Caco-2 (cell line): ENCODE results near the gene EGFR. TPM values are rescaled to one million over a fixed set of nuclear protein-coding genes. Genes with fewer than 3 reads are reported as not detected.
"Not testable (repeated sequence)": the region's sequence is repeated elsewhere in the genome, so short reads cannot be mapped to it uniquely, and the experiment has no call there.

Experiments
- BruUV-seq: library from RNA; stranded (reverse); fragments of 400-500 nt; replicated peaks from 2 replicates; lab custom pipeline; 2021; lab: Mats Ljungman, UMichigan
- CTCF ChIA-PET: fragments of 300-600 bp; sonication (Branson Sonifier 250); formaldehyde crosslinking; loops from one replicate; lab custom pipeline; 2022; ENCODE audit warnings: antibody characterized with exemption; lab: Charles Lee
- POLR2A ChIA-PET: fragments of 300-600 bp; sonication (Branson Sonifier 250); formaldehyde crosslinking; loops from one replicate; lab custom pipeline; 2022; ENCODE audit warnings: antibody characterized with exemption; lab: Charles Lee
- DNase-seq, 2 experiments: peaks; one replicate each; pipeline versions ENCODE4 v3.0.0 to v3.0.0-alpha.2; 2020 to 2022
- H3K27me3 ChIP-seq: replicated peaks from 2 replicates; pipeline ENCODE4 v1.6.0; 2011; ENCODE audit warnings: low read length; ENCODE audit not compliant: control insufficient read depth, insufficient read depth
- H3K36me3 ChIP-seq: 2 replicates; pipeline ENCODE4 v1.5.1; 2011; ENCODE audit warnings: low read length; ENCODE audit not compliant: control insufficient read depth, insufficient read depth
- H3K4me1 ChIP-seq: fragments of 250-450 bp; sonication (Bioruptor Pico); 2 replicates; pipeline ENCODE4 v1.5.1; 2020; ENCODE audit warnings: mild to moderate bottlenecking
- H3K4me3 ChIP-seq: 2 replicates; pipeline ENCODE4 v1.5.1; 2011; ENCODE audit warnings: low read depth, mild to moderate bottlenecking, control low read depth, low read length
- H3K9me3 ChIP-seq: fragments of 250-450 bp; sonication (Bioruptor Pico); 2 replicates; pipeline ENCODE4 v1.5.1; 2020; ENCODE audit warnings: mild to moderate bottlenecking, moderate library complexity
- H3K27ac Mint-ChIP-seq: one replicate; pipeline ENCODE4 v1.8.0; 2022; ENCODE audit warnings: mixed read lengths; ENCODE audit not compliant: unreplicated experiment
- H3K27me3 Mint-ChIP-seq: one replicate; pipeline ENCODE4 v1.8.0; 2022; ENCODE audit warnings: mixed read lengths; ENCODE audit not compliant: insufficient read depth, unreplicated experiment
- H3K36me3 Mint-ChIP-seq: one replicate; pipeline ENCODE4 v1.8.0; 2022; ENCODE audit warnings: mild to moderate bottlenecking, mixed read lengths; ENCODE audit not compliant: insufficient read depth, unreplicated experiment
- H3K4me1 Mint-ChIP-seq: one replicate; pipeline ENCODE4 v1.8.0; 2022; ENCODE audit warnings: low read depth, mixed read lengths; ENCODE audit not compliant: unreplicated experiment
- H3K4me3 Mint-ChIP-seq: one replicate; pipeline ENCODE4 v1.8.0; 2022; ENCODE audit warnings: mild to moderate bottlenecking, moderate library complexity, mixed read lengths; ENCODE audit not compliant: unreplicated experiment
- H3K9me3 Mint-ChIP-seq: one replicate; pipeline ENCODE4 v1.8.0; 2022; ENCODE audit warnings: mixed read lengths; ENCODE audit not compliant: unreplicated experiment
- intact Hi-C: fragments of 100-400 bp; cut with micrococcal nuclease; formaldehyde crosslinking; loops from one replicate; pipeline ENCODE4 v1.10.0; 2022; ENCODE audit not compliant: unreplicated experiment
- total RNA-seq: library from RNA; stranded (reverse); gene quantifications from 2 replicates; pipeline ENCODE4 v1.2.3, GENCODE V29; 2022
- TF ChIP-seq, protein P1 (sequence below), 2 experiments: fragments of 200-600 bp in 1 of 2; IDR thresholded peaks; 1 replicate in 1 of 2; 2 replicates in 1 of 2; pipeline versions ENCODE4 v1.5.1 to v1.8.0; 2011 to 2022; ENCODE audit warnings: antibody characterized with exemption in 1 of 2, control low read depth in 1 of 2, inconsistent platforms in 1 of 2, low read depth in 1 of 2, low read length in 1 of 2, mild to moderate bottlenecking in 1 of 2, moderate library complexity in 1 of 2; ENCODE audit not compliant: insufficient read depth in 1 of 2, severe bottlenecking in 1 of 2, unreplicated experiment in 1 of 2

EGFR gene
- total RNA-seq, 1 experiment from 2014 or later = 60.1 TPM

DNA sequence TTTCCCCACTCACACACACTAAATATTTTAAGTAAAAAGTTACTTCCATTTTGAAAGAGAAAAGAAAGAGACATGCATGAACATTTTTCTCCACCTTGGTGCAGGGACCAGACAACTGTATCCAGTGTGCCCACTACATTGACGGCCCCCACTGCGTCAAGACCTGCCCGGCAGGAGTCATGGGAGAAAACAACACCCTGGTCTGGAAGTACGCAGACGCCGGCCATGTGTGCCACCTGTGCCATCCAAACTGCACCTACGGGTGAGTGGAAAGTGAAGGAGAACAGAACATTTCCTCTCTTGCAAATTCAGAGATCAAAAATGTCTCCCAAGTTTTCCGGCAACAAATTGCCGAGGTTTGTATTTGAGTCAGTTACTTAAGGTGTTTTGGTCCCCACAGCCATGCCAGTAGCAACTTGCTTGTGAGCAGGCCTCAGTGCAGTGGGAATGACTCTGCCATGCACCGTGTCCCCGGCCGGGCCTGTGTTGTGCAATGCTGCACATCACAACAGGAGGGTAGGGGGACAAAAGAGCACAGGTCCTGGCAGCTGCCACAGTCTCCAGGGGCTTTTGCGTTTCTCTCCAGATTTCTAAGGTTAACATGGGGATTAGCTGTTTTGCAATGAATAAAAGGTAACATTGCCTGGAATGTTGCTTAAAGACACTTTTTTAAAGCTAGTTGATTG is 146.5 kb downstream of the EGFR start:
- Mint-ChIP-seq H3K9me3 (peaks cover 11% of the 10 kb centered on the region), H3K36me3 (peaks cover 18% of the 10 kb centered on the region), H3K4me3 (no peak overlapping the region), H3K27ac (no peak overlapping the region), H3K4me1 (no peaks in the 10 kb centered on the region), H3K27me3 (no peaks in the 10 kb centered on the region)
- POLR2A ChIA-PET = no interaction called here
- Histone ChIP-seq H3K9me3 (no peaks in the 10 kb centered on the region), H3K4me1 (no peaks in the 10 kb centered on the region), H3K4me3 (no peak overlapping the region), H3K27me3 (no peaks in the 10 kb centered on the region), H3K36me3 (no peaks in the 10 kb centered on the region; the same call in 1 of the 2 replicates)
- no peak for DNase-seq
- no TSS peak for BruUV-seq
- TF ChIP-seq, protein P1, sequence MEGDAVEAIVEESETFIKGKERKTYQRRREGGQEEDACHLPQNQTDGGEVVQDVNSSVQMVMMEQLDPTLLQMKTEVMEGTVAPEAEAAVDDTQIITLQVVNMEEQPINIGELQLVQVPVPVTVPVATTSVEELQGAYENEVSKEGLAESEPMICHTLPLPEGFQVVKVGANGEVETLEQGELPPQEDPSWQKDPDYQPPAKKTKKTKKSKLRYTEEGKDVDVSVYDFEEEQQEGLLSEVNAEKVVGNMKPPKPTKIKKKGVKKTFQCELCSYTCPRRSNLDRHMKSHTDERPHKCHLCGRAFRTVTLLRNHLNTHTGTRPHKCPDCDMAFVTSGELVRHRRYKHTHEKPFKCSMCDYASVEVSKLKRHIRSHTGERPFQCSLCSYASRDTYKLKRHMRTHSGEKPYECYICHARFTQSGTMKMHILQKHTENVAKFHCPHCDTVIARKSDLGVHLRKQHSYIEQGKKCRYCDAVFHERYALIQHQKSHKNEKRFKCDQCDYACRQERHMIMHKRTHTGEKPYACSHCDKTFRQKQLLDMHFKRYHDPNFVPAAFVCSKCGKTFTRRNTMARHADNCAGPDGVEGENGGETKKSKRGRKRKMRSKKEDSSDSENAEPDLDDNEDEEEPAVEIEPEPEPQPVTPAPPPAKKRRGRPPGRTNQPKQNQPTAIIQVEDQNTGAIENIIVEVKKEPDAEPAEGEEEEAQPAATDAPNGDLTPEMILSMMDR (IDR thresholded peaks at IDR 0.05; ENCODE audit: insufficient read depth in 1 of 2, low read depth in 1 of 2, low read length in 1 of 2, severe bottlenecking in 1 of 2, unreplicated experiment in 1 of 2) = no peak
- CTCF ChIA-PET = no interaction called here
- intact Hi-C loops = no loop called here

DNA sequence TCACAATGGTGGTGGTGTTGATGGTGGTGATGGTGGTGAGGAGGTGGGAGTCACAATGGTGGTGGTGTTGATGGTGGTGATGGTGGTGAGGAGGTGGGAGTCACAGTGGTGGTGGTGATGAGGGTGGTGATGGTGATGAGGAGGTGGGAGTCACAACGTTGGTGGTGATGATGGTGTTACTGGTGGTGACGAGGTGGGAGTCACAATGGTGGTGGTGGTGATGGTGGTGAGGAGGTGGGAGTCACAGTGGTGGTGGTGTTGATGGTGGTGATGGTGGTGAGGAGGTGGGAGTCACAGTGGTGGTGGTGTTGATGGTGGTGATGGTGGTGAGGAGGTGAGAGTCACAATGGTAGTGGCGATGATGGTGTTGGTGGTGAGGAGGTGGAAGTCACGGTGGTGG is 148.5 kb downstream of the EGFR start:
- BruUV-seq, H3K9me3 ChIP-seq, H3K4me1 Mint-ChIP-seq, POLR2A ChIA-PET, CTCF ChIA-PET, H3K27me3 Mint-ChIP-seq, H3K27ac Mint-ChIP-seq, intact Hi-C loops, H3K27me3 ChIP-seq, H3K4me1 ChIP-seq, H3K4me3 ChIP-seq, H3K4me3 Mint-ChIP-seq, H3K36me3 ChIP-seq: not testable (repeated sequence)
- peaks cover 22% of the 10 kb centered on the region for H3K36me3 Mint-ChIP-seq
- peaks cover 11% of the 10 kb centered on the region for H3K9me3 Mint-ChIP-seq
- peak in 1 of 2 experiments; percentile 21 for DNase-seq

DNA sequence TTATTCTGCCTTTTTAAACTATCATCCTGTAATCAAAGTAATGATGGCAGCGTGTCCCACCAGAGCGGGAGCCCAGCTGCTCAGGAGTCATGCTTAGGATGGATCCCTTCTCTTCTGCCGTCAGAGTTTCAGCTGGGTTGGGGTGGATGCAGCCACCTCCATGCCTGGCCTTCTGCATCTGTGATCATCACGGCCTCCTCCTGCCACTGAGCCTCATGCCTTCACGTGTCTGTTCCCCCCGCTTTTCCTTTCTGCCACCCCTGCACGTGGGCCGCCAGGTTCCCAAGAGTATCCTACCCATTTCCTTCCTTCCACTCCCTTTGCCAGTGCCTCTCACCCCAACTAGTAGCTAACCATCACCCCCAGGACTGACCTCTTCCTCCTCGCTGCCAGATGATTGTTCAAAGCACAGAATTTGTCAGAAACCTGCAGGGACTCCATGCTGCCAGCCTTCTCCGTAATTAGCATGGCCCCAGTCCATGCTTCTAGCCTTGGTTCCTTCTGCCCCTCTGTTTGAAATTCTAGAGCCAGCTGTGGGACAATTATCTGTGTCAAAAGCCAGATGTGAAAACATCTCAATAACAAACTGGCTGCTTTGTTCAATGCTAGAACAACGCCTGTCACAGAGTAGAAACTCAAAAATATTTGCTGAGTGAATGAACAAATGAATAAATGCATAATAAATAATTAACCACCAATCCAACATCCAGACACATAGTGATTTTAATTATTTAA is 151.7 kb downstream of the EGFR start:
- TF ChIP-seq, protein P1 (IDR thresholded peaks at IDR 0.05; ENCODE audit: insufficient read depth in 1 of 2, low read depth in 1 of 2, low read length in 1 of 2, severe bottlenecking in 1 of 2, unreplicated experiment in 1 of 2) = no peak
- Histone ChIP-seq H3K4me1 (no peaks in the 10 kb centered on the region), H3K36me3 (peaks cover 2% of the 10 kb centered on the region; the same call in 1 of the 2 replicates), H3K27me3 (no peaks in the 10 kb centered on the region), H3K4me3 (no peak overlapping the region), H3K9me3 (no peaks in the 10 kb centered on the region)
- peak in 1 of 2 experiments; percentile 6 for DNase-seq
- Mint-ChIP-seq H3K27me3 (no peaks in the 10 kb centered on the region), H3K4me3 (no peak overlapping the region), H3K4me1 (no peaks in the 10 kb centered on the region), H3K27ac (no peak overlapping the region), H3K36me3 (peaks cover 17% of the 10 kb centered on the region), H3K9me3 (peaks cover 11% of the 10 kb centered on the region)
- intact Hi-C loops = no loop called here
- ChIA-PET POLR2A (no interaction called here), CTCF (no interaction called here)
- no TSS peak for BruUV-seq
